Measurements from ENCODE around the gene MX1.

The MX1 gene

DNA sequence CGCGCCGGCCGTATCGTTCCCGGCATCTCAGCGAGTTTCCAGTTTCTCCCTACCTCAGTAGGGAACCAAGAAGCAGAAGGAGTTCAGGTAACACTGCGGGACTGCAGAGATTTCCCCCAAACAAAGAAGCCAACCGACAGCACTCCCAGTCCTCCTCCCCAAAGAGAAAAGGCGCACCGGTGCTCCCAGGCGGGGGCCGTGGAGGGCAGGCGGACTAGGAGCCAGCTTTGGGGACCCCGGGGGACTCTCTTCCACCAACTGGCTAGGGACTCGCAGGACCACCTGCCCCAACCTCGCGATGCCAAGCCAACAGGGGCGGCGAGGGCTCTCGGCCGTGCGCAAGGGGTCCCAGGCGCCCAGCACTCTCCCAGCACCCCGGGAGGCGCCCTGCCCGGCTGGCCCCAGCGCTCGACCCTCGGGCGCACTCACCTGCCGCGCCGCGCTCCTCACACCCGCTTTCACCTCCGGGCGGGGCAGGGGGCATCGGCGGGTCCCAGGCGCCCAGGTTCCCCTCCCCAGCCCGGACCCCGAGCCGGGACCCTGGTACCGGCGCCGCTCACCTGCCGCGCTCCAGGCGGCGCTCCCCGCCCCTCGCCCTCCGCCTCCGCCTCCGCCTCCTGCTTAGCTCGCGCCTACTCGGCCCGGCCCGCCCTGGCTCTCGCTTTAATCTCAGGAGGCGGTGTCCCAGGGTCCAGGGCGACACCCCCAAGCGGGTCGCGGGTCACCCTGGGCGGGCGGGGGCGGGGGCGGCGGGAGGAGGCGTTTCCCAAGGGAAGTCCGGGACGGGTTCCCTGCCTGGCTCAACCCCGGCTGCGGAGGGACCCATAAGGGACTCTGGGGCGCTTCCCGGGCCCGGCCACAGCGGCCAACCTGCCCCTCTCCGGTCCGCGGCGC is 81.7 kb downstream of the MX1 start, which contains the start of gene TMPRSS2:
Gene TMPRSS2, minus strand, starts transcription at position 638 of the 894 bp plus-strand sequence. CDS start 10,025 bp downstream, outside the sequence.
- Histone ChIP-seq H3K36me3 (ENCODE audit: control insufficient read depth, insufficient read depth, low read length) (no peaks in the 10 kb centered on the region), H3K4me3 (ENCODE audit: extremely low read depth, insufficient read depth, low read length, poor library complexity, severe bottlenecking) (peak within 1 kb of the TSS; percentile 23), H3K9me3 (ENCODE audit: control insufficient read depth, low read length) (no peaks in the 10 kb centered on the region), H3K4me1 (ENCODE audit: control insufficient read depth, insufficient read depth, low read length, poor library complexity, severe bottlenecking) (no peaks in the 10 kb centered on the region), H3K27ac (ENCODE audit: low read depth, low read length, severe bottlenecking) (no peak within 1 kb of the TSS)
- 0 to 1% methylated on average over 36 to 64 of the region's 85 CpGs for WGBS, 2 experiments (ENCODE audit: insufficient coverage in 2 of 2)

DNA sequence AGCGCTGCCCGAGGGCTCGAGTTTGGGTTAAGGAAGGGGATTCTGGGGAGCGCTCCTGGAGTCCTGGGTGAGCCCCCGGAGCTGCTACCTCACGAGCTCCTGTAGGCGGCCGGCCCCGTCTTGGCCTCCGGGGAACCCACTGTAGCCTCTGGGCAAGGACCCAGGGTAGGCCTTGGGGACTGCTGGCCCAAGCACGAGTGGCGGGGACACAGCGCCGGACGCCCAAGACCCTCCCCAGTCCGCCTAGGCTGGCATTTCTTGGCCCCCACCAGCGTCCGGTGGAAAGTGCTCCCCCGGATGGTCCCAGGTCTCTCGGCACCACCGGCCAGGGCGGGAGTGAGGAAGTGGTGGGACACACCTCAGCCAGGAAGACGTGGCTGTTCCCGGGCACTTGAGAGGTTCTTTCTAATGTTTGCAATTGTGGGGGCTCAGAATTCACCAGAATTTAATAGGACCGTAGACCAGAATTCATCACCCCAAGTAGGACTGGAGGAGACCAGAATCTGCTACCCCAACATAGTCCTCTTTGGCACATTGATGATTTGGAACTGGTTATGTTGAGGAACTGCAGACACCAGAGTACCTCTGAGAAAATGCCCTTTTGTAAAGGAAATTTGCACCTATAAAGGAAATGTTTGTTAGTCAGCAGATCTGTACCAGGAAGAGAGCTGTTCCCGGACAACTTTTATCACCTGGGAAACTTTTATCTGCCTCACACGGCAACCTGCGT is 82.5 kb downstream of the MX1 start:
- Histone ChIP-seq H3K36me3 (ENCODE audit: control insufficient read depth, insufficient read depth, low read length) (no peaks in the 10 kb centered on the region), H3K9me3 (ENCODE audit: control insufficient read depth, low read length) (no peaks in the 10 kb centered on the region), H3K4me3 (ENCODE audit: extremely low read depth, insufficient read depth, low read length, poor library complexity, severe bottlenecking) (no peak overlapping the region), H3K4me1 (ENCODE audit: control insufficient read depth, insufficient read depth, low read length, poor library complexity, severe bottlenecking) (no peaks in the 10 kb centered on the region), H3K27ac (ENCODE audit: low read depth, low read length, severe bottlenecking) (no peak overlapping the region)
- WGBS, 2 experiments (ENCODE audit: insufficient coverage in 2 of 2) = 8 to 15% methylated on average over 21 of the region's 28 CpGs
